Measurements from ENCODE around the gene ZNF343.

DNA sequence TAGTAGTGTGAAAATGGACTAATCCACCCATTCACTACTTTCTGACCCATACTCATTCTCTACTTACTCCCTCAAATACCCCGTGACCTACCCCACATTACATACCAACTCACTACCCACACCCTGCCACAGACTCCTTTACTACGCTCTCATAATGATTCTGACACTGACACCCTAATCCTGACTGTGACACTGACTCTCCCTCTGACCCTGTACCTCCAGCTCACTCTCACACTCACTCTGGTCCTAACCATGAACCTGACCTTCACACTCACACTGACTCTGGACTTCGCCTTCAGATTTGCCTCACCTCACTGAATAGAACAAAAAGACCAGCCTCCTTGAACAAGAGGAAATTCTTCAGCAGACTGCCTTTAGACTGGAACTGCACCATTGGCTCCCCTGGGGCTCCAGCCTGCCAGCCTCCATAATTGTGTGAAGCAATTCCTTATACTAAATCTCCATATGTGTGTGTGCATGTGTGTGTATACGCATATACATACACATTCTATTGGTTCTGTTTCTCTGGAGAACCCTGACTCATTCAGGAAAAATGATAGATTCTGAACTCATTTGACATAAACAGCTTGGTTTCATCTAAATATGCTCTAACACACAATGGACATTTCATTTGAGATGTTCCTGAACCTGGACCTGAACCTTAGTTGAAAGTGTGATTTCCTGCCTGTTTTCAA is 10.5 kb upstream of the ZNF343 start:
- TF ChIP-seq, protein P1, sequence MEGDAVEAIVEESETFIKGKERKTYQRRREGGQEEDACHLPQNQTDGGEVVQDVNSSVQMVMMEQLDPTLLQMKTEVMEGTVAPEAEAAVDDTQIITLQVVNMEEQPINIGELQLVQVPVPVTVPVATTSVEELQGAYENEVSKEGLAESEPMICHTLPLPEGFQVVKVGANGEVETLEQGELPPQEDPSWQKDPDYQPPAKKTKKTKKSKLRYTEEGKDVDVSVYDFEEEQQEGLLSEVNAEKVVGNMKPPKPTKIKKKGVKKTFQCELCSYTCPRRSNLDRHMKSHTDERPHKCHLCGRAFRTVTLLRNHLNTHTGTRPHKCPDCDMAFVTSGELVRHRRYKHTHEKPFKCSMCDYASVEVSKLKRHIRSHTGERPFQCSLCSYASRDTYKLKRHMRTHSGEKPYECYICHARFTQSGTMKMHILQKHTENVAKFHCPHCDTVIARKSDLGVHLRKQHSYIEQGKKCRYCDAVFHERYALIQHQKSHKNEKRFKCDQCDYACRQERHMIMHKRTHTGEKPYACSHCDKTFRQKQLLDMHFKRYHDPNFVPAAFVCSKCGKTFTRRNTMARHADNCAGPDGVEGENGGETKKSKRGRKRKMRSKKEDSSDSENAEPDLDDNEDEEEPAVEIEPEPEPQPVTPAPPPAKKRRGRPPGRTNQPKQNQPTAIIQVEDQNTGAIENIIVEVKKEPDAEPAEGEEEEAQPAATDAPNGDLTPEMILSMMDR (conservative IDR thresholded peaks at IDR 0.05 in 1 of 2, IDR thresholded peaks at IDR 0.05 in 1 of 2; ENCODE audit: low read depth in 1 of 2, low read length in 2 of 2) = no peak
- TF ChIP-seq EZH2 (IDR thresholded peaks at IDR 0.05; ENCODE audit: low read length, missing control alignments) = no peak
